GM21723 (cell line): ENCODE measurements around the gene KCNK10.

Experiments
- ATAC-seq: cut with Tn5 transposase; IDR thresholded peaks from one replicate; pipeline ENCODE4 v1.9.1; 2021; ENCODE audit warnings: mild to moderate bottlenecking, moderate library complexity; ENCODE audit not compliant: unreplicated experiment

The KCNK10 gene

DNA sequence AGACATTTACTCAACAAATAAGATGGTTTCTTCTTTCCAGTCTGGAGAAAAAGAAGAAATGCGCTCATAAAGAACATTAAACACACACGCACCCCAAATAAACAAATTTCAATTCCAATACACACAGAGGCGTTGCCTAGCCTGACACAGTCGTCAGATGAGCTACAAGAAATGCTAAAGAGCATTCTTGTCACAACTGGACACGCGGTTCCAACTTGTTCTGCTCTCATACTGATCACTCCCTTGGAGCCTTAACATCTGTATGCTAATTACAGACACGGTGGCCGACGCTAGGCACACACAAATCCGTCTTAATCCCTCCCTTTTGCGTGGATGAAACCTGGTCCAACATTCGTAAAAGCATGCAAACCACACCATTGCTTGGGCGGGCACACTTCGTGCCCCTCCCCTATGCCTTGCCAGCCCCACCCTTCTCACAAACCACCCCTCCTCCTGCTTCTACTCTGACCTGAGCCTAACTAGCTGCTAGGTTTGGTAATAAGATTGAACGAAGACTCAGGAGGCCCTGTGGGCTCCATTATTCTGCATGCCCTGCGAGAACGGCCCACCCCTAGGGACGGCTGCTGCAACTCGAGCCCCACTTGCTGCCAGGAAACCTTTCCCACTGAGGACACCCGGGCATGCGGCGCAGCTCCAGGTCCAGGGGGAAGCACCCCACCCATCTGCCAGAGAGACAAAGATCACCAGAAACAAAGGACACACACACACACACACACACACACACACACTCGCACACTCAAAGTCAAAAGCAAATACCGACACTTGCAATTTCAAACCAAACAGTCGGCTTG is 1.2 kb downstream of the KCNK10 start:
- no peak for ATAC-seq

DNA sequence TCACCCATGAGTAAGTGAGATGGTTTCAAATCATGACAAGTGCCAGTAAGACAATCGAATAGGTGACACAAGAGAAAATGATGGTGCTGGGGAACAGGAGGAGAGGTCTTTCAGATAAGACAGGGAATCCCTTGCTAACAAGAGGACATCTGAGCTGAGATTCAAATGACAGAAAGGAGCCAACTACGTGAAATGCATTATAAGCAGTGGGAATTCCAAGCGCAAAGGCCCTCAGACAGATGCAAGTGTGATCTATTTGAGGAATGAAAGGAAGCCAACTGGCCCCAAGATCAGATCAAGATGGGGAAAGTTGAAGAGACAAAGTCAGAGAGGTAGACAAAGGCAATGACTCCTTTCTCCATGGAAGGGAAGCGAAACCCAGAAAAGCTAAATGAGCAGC is 4.7 kb downstream of the KCNK10 start:
- no peak for ATAC-seq

GRCh38 chr14:88316521-88316920 is 6.5 kb downstream of the KCNK10 start:
- ATAC-seq, result no peak

GRCh38 chr14:88312257-88312656 is 10.8 kb downstream of the KCNK10 start:
- no peak for ATAC-seq

- no peak for ATAC-seq
Observed at GRCh38 chr14:88311780-88312179, 11.3 kb downstream of the KCNK10 start.

GRCh38 chr14:88310449-88310848 is 12.6 kb downstream of the KCNK10 start:
- ATAC-seq, result no peak

DNA sequence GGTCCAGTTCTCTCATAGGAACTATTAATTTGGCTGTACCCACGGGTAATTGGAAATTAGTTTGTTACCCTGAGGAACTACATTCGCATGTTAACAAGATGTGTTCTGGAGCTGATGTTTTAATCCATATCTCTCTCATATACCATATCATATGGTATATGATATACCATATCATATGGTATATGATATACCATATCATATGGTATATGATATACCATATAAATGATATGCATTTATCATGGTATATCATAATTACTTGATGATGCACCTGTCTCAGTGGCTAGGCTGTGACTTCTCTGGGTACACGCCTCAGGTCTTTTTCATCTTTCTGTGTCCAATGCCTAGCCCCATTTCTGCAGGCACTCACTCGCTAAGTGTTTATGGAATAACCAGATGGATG is 13.0 kb downstream of the KCNK10 start:
- ATAC-seq, result no peak

DNA sequence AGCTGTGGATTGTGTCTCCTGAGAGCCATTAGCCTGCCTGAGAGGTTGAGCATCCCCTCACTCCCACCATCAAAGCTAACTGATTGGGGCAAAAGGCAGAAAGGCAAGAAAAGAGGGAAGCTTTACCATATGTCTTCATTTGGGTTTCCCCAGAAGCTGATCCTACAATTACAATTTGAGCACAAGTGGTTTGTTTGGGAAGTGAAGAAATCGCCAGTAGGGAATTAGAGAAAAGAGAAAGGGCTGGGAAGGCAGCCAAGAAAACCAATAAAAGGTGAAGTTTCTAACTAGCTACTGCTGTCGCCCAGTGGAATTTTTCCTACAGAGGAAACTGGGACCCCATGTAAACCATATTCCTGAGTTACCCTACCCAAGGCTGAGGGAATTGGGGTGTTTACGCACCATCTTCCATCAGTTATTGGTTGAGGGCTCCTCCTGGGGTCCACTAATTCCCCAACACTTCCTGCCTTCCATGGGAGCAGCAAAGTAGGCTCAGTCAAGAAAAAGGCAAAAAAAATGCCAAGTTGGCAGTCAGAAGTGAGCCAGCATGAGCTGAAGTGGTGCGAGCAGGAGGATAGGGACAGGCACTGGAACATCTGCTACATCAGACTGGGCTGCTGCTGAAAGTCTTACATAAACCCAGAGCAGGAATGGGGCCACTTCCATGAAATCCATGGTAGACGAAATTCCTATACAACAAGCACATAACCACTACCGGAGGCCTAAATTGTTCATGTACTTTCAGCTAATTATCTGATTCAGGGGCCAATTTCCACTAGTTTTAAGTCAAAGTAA is 17.3 kb downstream of the KCNK10 start:
- ATAC-seq, result no peak

DNA sequence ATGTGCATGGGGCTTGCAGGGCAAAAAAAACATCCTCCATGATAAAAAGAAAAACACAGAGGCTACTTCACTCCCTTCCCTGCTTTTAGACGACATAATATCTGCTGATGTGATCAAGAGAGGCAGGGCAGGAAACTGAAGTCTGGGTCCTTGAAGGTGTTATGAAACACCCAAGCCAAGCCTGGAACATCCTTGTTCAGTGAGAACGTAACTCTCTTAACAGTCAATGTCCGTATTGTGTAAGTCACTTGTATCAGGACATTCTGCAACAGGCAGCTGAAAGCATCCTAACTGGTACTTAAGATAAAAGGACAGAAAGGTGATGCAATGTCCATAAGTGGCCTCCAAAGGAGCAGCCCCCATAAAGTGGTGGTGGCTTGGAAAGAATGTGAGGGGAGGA is 20.0 kb downstream of the KCNK10 start:
- no peak for ATAC-seq

GRCh38 chr14:88301381-88301780 is 21.7 kb downstream of the KCNK10 start:
- ATAC-seq, result no peak

- no peak for ATAC-seq
Observed at GRCh38 chr14:88300817-88301216, 22.3 kb downstream of the KCNK10 start.

DNA sequence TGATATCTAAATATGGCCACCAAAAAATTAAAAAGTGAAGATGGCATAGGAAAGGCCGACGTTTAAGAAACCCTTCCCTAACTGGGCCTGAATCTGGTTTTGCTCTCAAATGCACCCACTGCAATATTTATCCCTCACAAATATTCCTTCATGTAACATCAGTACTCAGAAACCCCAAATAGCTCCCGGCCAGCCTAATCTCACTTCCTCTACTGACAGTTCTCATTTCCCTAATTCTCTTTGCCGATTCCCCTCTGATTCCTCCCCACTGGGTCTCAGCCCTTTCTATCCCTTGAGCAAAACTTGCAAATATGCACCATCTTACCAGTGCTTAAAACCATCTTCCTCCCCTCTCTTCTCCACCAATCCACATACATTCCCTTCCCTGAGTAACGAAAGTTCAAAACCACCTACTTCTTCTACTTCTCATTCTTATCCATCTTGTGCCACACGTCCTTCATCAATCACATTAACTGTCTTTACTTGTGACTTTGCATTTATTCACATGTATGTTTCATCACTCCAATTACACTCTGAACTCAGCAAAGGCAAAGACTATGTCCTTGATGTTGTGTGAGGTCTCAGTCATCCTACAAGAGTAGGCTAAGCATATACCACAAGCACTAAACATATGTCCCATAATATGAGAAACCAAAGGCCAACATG is 23.1 kb downstream of the KCNK10 start:
- ATAC-seq, result no peak

DNA sequence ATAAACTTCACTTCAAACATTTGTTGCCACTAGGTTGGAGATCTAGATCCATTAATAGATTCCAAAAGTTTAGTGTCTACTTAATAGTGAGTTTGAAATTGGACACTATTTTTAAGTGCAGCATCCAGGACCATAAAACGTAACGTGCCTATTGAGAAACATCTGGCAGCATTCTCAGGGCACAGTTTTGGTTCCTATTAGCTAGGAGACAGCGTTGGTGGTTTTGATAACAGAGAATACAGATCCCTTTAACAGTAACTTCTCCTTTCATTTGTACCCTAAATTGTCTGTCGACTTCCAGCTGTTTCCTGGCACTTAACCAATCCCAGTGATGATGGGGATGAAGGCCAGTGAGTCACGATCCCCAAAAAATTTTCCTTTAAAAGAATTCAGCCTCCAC is 25.8 kb downstream of the KCNK10 start:
- ATAC-seq, result no peak

DNA sequence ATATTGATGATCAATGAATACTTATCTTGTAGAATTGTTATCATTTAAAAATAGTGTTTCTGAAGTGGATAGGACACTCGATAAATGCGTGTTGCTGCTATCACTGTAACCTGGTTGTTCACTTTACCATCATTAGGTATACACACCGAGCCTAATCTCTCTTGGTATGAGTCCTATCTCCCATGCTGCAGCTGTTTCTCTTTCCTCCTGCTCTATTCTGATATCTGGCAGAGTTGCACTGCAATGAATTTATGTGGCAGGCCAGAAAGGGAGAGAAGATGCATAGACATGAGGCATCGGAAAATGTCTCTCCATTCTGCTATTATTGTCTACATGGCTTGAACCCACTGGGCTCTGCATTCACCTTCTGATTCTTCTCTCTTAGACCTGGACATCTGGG is 26.7 kb downstream of the KCNK10 start:
- ATAC-seq, result no peak

DNA sequence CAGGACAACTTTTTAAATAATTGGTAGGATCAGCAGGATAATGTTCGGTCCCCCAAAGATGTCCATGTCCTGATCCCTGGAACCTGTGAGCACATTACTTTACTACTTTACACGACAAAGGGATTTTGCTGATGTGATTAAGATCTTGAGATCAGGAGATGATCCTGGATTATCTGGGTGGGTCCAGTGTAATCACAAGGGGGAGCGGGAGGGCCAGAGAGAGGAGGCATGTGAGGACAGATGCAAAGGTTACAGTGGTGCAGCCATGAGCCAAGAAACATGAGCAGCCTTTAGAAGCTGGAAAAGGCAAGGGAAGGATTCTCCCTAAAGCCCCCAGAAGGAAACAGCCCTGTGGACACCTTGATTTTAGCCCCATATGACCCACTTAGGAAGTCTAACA is 33.1 kb downstream of the KCNK10 start:
- no peak for ATAC-seq

- ATAC-seq, result no peak
Observed at GRCh38 chr14:88289234-88289633, 33.8 kb downstream of the KCNK10 start.

DNA sequence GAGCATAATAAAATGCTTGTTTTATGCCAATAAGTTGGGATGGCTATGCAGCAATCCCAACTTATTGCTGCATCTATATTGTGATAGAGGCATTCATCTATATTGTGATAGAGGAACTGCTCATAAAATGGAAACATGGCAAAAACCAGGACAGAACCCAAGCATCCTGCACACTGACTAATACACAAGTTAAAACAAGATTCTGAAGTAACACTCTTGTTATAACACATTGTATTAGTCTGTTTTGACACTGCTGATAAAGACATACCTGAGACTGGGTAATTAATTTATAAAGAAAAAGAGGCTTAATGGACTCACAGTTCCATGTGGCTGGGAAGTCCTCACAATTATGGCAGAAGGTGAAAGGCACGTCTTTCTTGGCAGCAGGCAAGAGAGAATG is 36.8 kb downstream of the KCNK10 start:
- ATAC-seq, result no peak

DNA sequence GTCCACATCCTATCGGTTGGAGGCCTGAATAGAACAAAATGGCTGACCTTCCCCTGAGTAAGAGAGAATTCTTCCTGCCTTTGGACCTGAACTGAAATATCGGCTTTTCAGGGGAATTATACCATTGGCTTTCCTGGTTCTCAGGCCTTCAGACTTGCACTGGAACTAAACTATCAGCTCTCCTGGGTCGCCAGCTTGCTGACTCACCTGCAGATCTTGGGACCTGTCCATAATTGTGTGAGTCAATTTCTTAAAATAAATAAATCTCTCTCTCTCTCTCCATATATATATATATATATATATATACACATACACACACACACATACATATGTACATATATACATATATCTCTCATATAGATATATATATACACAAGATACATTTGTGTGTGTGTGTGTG is 41.6 kb downstream of the KCNK10 start:
- no peak for ATAC-seq

DNA sequence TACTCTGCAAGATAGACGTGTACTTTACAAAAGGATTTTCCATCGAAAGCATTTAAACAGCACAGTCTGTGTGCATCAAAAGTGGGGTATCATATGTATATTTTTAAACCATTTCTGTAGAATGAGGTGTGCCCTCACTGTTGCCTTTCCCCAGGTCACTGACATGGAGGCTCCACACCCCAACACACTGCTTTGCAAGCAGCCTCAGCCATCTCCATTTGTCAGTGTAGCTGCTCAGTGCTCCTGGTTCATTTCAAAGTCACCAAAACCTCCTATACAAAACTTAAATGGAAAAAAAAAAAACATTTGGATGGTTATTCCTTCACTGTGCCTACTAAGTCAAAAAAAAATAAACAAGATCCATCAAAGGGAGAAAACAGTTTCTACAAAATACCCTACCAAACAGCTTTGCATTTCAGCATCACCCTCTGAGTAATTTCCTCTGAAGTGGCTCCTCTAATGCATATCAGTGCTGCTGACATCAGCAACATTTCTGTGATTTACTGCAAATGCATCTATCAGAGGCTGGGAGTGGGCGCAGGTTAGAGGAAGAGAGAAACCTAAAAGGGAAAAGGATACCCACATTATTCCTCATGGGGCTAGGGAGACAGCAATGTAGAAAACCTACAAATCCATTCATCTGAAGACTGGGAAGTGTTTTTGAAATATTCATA is 46.0 kb downstream of the KCNK10 start:
- ATAC-seq, result no peak

GRCh38 chr14:88272390-88273269 is 50.4 kb downstream of the KCNK10 start:
- ATAC-seq, result no peak
